ENCODE data around the gene NUDT16. TPM values are rescaled to one million over a fixed set of nuclear protein-coding genes. Genes with fewer than 3 reads are reported as not detected.

The NUDT16 gene
- total and polyA plus RNA-seq, 2 donors (not counting 1 experiment from before 2014, with no cell fraction given) = 6.0 to 18.8 TPM

- peak overlapping the region; percentile 90 for H2AFZ ChIP-seq (ENCODE audit: low read length)
Measured at GRCh38 chr3:131361464-131362421, 19.8 kb upstream of the NUDT16 start.

GRCh38 chr3:131363275-131363674 lies 18.3 kb upstream of the NUDT16 start:
- Histone ChIP-seq H3K9me3 (ENCODE audit: control insufficient read depth, insufficient read depth, low read depth, low read length) (no peaks in the 10 kb centered on the region), H3K36me3 (ENCODE audit: control insufficient read depth, insufficient read depth, low read length) (no peaks in the 10 kb centered on the region), H3K27me3 (ENCODE audit: control insufficient read depth, insufficient read depth, low read length) (no peaks in the 10 kb centered on the region), H3K79me2 (ENCODE audit: control insufficient read depth, insufficient read depth, low read length) (no peaks in the 10 kb centered on the region), H2AFZ (ENCODE audit: low read length) (no peak overlapping the region), H3K4me1 (ENCODE audit: control insufficient read depth, extremely low read depth, insufficient read depth, low read length) (no peaks in the 10 kb centered on the region), H3K4me3 (replicated peaks in 1 of 4; ENCODE audit: control extremely low read depth in 1 of 4, insufficient read depth in 1 of 4, low read depth in 3 of 4, low read length in 4 of 4) (no peak overlapping the region), H3K27ac (ENCODE audit: insufficient read depth, low read length) (no peak overlapping the region), H3K9ac (ENCODE audit: insufficient read depth, low read length) (no peak overlapping the region), H4K20me1 (ENCODE audit: control insufficient read depth, extremely low read depth, insufficient read depth, low read length) (no peaks in the 10 kb centered on the region), H3K4me2 (ENCODE audit: extremely low read depth, insufficient read depth, low read length) (no peak overlapping the region)
- TF ChIP-seq, protein P1, sequence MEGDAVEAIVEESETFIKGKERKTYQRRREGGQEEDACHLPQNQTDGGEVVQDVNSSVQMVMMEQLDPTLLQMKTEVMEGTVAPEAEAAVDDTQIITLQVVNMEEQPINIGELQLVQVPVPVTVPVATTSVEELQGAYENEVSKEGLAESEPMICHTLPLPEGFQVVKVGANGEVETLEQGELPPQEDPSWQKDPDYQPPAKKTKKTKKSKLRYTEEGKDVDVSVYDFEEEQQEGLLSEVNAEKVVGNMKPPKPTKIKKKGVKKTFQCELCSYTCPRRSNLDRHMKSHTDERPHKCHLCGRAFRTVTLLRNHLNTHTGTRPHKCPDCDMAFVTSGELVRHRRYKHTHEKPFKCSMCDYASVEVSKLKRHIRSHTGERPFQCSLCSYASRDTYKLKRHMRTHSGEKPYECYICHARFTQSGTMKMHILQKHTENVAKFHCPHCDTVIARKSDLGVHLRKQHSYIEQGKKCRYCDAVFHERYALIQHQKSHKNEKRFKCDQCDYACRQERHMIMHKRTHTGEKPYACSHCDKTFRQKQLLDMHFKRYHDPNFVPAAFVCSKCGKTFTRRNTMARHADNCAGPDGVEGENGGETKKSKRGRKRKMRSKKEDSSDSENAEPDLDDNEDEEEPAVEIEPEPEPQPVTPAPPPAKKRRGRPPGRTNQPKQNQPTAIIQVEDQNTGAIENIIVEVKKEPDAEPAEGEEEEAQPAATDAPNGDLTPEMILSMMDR (conservative IDR thresholded peaks at IDR 0.05 in 1 of 2, IDR thresholded peaks at IDR 0.05 in 1 of 2; ENCODE audit: low read depth in 1 of 2, low read length in 2 of 2) = no peak
- TF ChIP-seq EZH2 (IDR thresholded peaks at IDR 0.05; ENCODE audit: low read length, missing control alignments) = no peak
- DNase-seq (ENCODE audit: low read depth in 2 of 2) = no peak

More at GRCh38 chr3:131361464-131362421, 19.8 kb upstream of the NUDT16 start:
- no peaks in the 10 kb centered on the region for H4K20me1 ChIP-seq (ENCODE audit: control insufficient read depth, extremely low read depth, insufficient read depth, low read length)
- TF ChIP-seq, protein P1 (conservative IDR thresholded peaks at IDR 0.05 in 1 of 2, IDR thresholded peaks at IDR 0.05 in 1 of 2; ENCODE audit: low read depth in 1 of 2, low read length in 2 of 2) = no peak
- TF ChIP-seq EZH2 (IDR thresholded peaks at IDR 0.05; ENCODE audit: low read length, missing control alignments) = no peak
- no peak overlapping the region for H3K27ac ChIP-seq (ENCODE audit: insufficient read depth, low read length)
- H3K4me1 ChIP-seq (ENCODE audit: control insufficient read depth, extremely low read depth, insufficient read depth, low read length) = no peaks in the 10 kb centered on the region
- peak; percentile 51 to 58 for DNase-seq (ENCODE audit: low read depth in 2 of 2)
- H3K4me3 ChIP-seq (replicated peaks in 1 of 4; ENCODE audit: control extremely low read depth in 1 of 4, insufficient read depth in 1 of 4, low read depth in 3 of 4, low read length in 4 of 4) = peak overlapping the region; percentile 2 to 48 (median 44)
- H3K9ac ChIP-seq (ENCODE audit: insufficient read depth, low read length) = no peak overlapping the region
- H3K9me3 ChIP-seq (ENCODE audit: control insufficient read depth, insufficient read depth, low read depth, low read length) = no peaks in the 10 kb centered on the region
- no peaks in the 10 kb centered on the region for H3K79me2 ChIP-seq (ENCODE audit: control insufficient read depth, insufficient read depth, low read length)
- no peaks in the 10 kb centered on the region for H3K36me3 ChIP-seq (ENCODE audit: control insufficient read depth, insufficient read depth, low read length)
- no peaks in the 10 kb centered on the region for H3K27me3 ChIP-seq (ENCODE audit: control insufficient read depth, insufficient read depth, low read length)
- peak overlapping the region; percentile 87 for H3K4me2 ChIP-seq (ENCODE audit: extremely low read depth, insufficient read depth, low read length)

DNA sequence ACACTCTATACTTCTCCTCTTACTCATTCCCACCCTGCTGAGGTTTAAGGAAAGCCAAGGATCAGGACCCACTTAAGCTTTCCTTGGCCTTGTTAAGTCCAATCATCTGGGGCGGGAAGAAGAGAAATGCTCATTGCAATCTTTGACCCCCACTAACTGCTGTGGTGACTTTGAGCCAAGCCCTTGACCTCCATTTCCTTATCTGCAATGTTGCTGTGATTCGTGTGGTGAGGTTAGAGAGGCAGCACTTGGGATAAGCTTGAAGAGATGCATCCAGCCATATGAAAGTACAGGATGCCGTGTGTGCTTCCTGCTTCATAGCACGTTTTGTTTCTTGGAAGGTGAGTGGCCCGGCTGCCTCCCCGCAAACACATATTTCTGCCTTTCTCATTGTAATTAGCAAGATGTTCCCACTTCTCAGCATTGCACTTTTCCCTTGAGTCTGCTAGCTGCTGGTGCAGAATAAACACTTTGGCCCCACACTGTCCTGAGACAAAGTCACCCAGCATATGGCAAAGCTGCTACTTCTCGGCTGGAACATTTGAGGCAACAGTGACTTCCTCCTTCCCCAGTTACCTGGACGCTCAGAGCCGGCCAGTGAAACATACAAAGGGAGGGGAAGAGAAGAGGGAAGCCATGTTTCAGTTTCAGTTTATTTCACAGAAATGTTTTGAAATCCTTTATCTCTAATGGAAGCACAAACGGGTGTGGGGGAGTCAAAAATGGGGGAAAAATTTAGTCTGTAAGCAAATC lies 10.5 kb upstream of the NUDT16 start:
- Histone ChIP-seq H3K79me2 (ENCODE audit: control insufficient read depth, insufficient read depth, low read length) (no peaks in the 10 kb centered on the region), H3K9me3 (ENCODE audit: control insufficient read depth, insufficient read depth, low read depth, low read length) (no peaks in the 10 kb centered on the region), H3K4me1 (ENCODE audit: control insufficient read depth, extremely low read depth, insufficient read depth, low read length) (no peaks in the 10 kb centered on the region), H3K9ac (ENCODE audit: insufficient read depth, low read length) (no peak overlapping the region), H3K27ac (ENCODE audit: insufficient read depth, low read length) (no peak overlapping the region), H2AFZ (ENCODE audit: low read length) (no peak overlapping the region), H3K4me3 (replicated peaks in 1 of 4; ENCODE audit: control extremely low read depth in 1 of 4, insufficient read depth in 1 of 4, low read depth in 3 of 4, low read length in 4 of 4) (no peak overlapping the region), H4K20me1 (ENCODE audit: control insufficient read depth, extremely low read depth, insufficient read depth, low read length) (no peaks in the 10 kb centered on the region), H3K36me3 (ENCODE audit: control insufficient read depth, insufficient read depth, low read length) (no peaks in the 10 kb centered on the region), H3K4me2 (ENCODE audit: extremely low read depth, insufficient read depth, low read length) (no peak overlapping the region), H3K27me3 (ENCODE audit: control insufficient read depth, insufficient read depth, low read length) (no peaks in the 10 kb centered on the region)
- no peak for TF ChIP-seq EZH2 (IDR thresholded peaks at IDR 0.05; ENCODE audit: low read length, missing control alignments)
- TF ChIP-seq, protein P1 (conservative IDR thresholded peaks at IDR 0.05 in 1 of 2, IDR thresholded peaks at IDR 0.05 in 1 of 2; ENCODE audit: low read depth in 1 of 2, low read length in 2 of 2) = no peak
- DNase-seq (ENCODE audit: low read depth in 2 of 2) = no peak

Data from fibroblast of lung (primary cell).